ENCODE measurements around the gene AHDC1. TPM values are rescaled to one million over a fixed set of nuclear protein-coding genes. Genes with fewer than 3 reads are reported as not detected.

AHDC1 gene
- total and polyA plus RNA-seq, 9 of the 15 experiments (the other 6 are each of a cell fraction or from before 2014, with no cell fraction given), result 0.21 to 36.4 (median 4.7) TPM

Small RNA genes lying within 50 kb of the gene (small RNA-seq; reads per million reads assigned to genes)
- gene AL031729.1, result not detected

Other genes with a start within 250 kb of the AHDC1 start
Only the 7 nearest of the 10 such genes appear.
- 0.29 and 0.45 TPM in 2 replicates for gene CD164L2, start 220.8 kb downstream of the AHDC1 start, total RNA-seq (2014; rRNA removed)
- 0.18 TPM in 1 of 2 replicates, not detected in the other for gene CD164L2, start 220.8 kb downstream of the AHDC1 start, total RNA-seq (2014; rRNA removed; fragmentation: Illumina TruSeq; extraction: Trizol)
- gene CD164L2, start 220.8 kb downstream of the AHDC1 start, total RNA-seq (2015; rRNA removed; fragmentation: Illumina TruSeq; extraction: Trizol), result 0.14 and 0.19 TPM in 2 replicates
- 0.49 and 0.72 TPM in 2 replicates for gene CD164L2, start 220.8 kb downstream of the AHDC1 start, total RNA-seq (2021)
- gene CD164L2, start 220.8 kb downstream of the AHDC1 start, polyA plus RNA-seq (2011; rRNA removed), result 0.92 and 2.8 TPM in 2 replicates
- gene CD164L2, start 220.8 kb downstream of the AHDC1 start, polyA plus RNA-seq (2014; fragmentation: Illumina TruSeq; extraction: Trizol), result 0.31 and 0.65 TPM in 2 replicates
- gene CD164L2, start 220.8 kb downstream of the AHDC1 start, polyA plus RNA-seq (2014; fragmentation: Nextera tagmentation; extraction: Ambion mirVana), result under 1 TPM in 1 of 2 experiments, not detected in 1; 0.08 TPM
- gene CD164L2, start 220.8 kb downstream of the AHDC1 start, polyA plus RNA-seq (2014; rRNA removed), result 0.63 and 0.91 TPM in 2 replicates
- 3.7 and 6.2 TPM in 2 replicates for gene GPR3, start 211.5 kb downstream of the AHDC1 start, total RNA-seq (2014; rRNA removed)
- gene GPR3, start 211.5 kb downstream of the AHDC1 start, total RNA-seq (2014; rRNA removed; fragmentation: Illumina TruSeq; extraction: Trizol), result 2.9 and 3.4 TPM in 2 replicates
- 3.5 and 3.7 TPM in 2 replicates for gene GPR3, start 211.5 kb downstream of the AHDC1 start, total RNA-seq (2015; rRNA removed; fragmentation: Illumina TruSeq; extraction: Trizol)
- gene GPR3, start 211.5 kb downstream of the AHDC1 start, total RNA-seq (2021), result 10.9 and 11.0 TPM in 2 replicates
- gene GPR3, start 211.5 kb downstream of the AHDC1 start, polyA plus RNA-seq (2011; rRNA removed), result 8.2 and 19.3 TPM in 2 replicates
- gene GPR3, start 211.5 kb downstream of the AHDC1 start, polyA plus RNA-seq (2014; fragmentation: Illumina TruSeq; extraction: Trizol), result 10.1 and 11.6 TPM in 2 replicates
- under 1 TPM; 0.24 to 0.59 TPM for gene GPR3, start 211.5 kb downstream of the AHDC1 start, polyA plus RNA-seq (2014; fragmentation: Nextera tagmentation; extraction: Ambion mirVana)
- gene GPR3, start 211.5 kb downstream of the AHDC1 start, polyA plus RNA-seq (2014; rRNA removed), result 11.5 and 14.9 TPM in 2 replicates
- 21.3 and 29.6 TPM in 2 replicates for gene WASF2, start 114.0 kb downstream of the AHDC1 start, total RNA-seq (2014; rRNA removed)
- gene WASF2, start 114.0 kb downstream of the AHDC1 start, total RNA-seq (2014; rRNA removed; fragmentation: Illumina TruSeq; extraction: Trizol), result 31.2 and 40.7 TPM in 2 replicates
- gene WASF2, start 114.0 kb downstream of the AHDC1 start, total RNA-seq (2015; rRNA removed; fragmentation: Illumina TruSeq; extraction: Trizol), result 26.1 and 29.2 TPM in 2 replicates
- 139 and 163 TPM in 2 replicates for gene WASF2, start 114.0 kb downstream of the AHDC1 start, total RNA-seq (2021)
- 41.5 and 104 TPM in 2 replicates for gene WASF2, start 114.0 kb downstream of the AHDC1 start, polyA plus RNA-seq (2011; rRNA removed)
- 109 and 115 TPM in 2 replicates for gene WASF2, start 114.0 kb downstream of the AHDC1 start, polyA plus RNA-seq (2014; fragmentation: Illumina TruSeq; extraction: Trizol)
- 1 to 10 TPM; 8.2 to 9.7 TPM for gene WASF2, start 114.0 kb downstream of the AHDC1 start, polyA plus RNA-seq (2014; fragmentation: Nextera tagmentation; extraction: Ambion mirVana)
- gene WASF2, start 114.0 kb downstream of the AHDC1 start, polyA plus RNA-seq (2014; rRNA removed), result 51.3 and 56.8 TPM in 2 replicates
- not detected in 2 replicates for gene FGR, start 31.0 kb upstream of the AHDC1 start, total RNA-seq (2014; rRNA removed)
- gene FGR, start 31.0 kb upstream of the AHDC1 start, total RNA-seq (2014; rRNA removed; fragmentation: Illumina TruSeq; extraction: Trizol), result not detected in 2 replicates
- not detected in 2 replicates for gene FGR, start 31.0 kb upstream of the AHDC1 start, total RNA-seq (2015; rRNA removed; fragmentation: Illumina TruSeq; extraction: Trizol)
- gene FGR, start 31.0 kb upstream of the AHDC1 start, total RNA-seq (2021), result 0.11 and 0.38 TPM in 2 replicates
- gene FGR, start 31.0 kb upstream of the AHDC1 start, polyA plus RNA-seq (2011; rRNA removed), result 0.04 TPM in 1 of 2 replicates, not detected in the other
- not detected in 2 replicates for gene FGR, start 31.0 kb upstream of the AHDC1 start, polyA plus RNA-seq (2014; fragmentation: Illumina TruSeq; extraction: Trizol)
- not detected for gene FGR, start 31.0 kb upstream of the AHDC1 start, polyA plus RNA-seq (2014; fragmentation: Nextera tagmentation; extraction: Ambion mirVana)
- not detected in 2 replicates for gene FGR, start 31.0 kb upstream of the AHDC1 start, polyA plus RNA-seq (2014; rRNA removed)
- 4.5 and 4.7 TPM in 2 replicates for gene IFI6, start 68.0 kb upstream of the AHDC1 start, total RNA-seq (2014; rRNA removed)
- 0.99 and 1.0 TPM in 2 replicates for gene IFI6, start 68.0 kb upstream of the AHDC1 start, total RNA-seq (2014; rRNA removed; fragmentation: Illumina TruSeq; extraction: Trizol)
- 1.6 and 2.2 TPM in 2 replicates for gene IFI6, start 68.0 kb upstream of the AHDC1 start, total RNA-seq (2015; rRNA removed; fragmentation: Illumina TruSeq; extraction: Trizol)
- gene IFI6, start 68.0 kb upstream of the AHDC1 start, total RNA-seq (2021), result 3.8 and 5.0 TPM in 2 replicates
- gene IFI6, start 68.0 kb upstream of the AHDC1 start, polyA plus RNA-seq (2011; rRNA removed), result 2.0 and 2.7 TPM in 2 replicates
- gene IFI6, start 68.0 kb upstream of the AHDC1 start, polyA plus RNA-seq (2014; fragmentation: Illumina TruSeq; extraction: Trizol), result 2.4 and 2.9 TPM in 2 replicates
- gene IFI6, start 68.0 kb upstream of the AHDC1 start, polyA plus RNA-seq (2014; fragmentation: Nextera tagmentation; extraction: Ambion mirVana), result under 1 TPM; 0.17 to 0.76 TPM
- 4.0 and 4.4 TPM in 2 replicates for gene IFI6, start 68.0 kb upstream of the AHDC1 start, polyA plus RNA-seq (2014; rRNA removed)
- gene FAM76A, start 121.8 kb upstream of the AHDC1 start, total RNA-seq (2014; rRNA removed), result 14.3 and 14.6 TPM in 2 replicates
- gene FAM76A, start 121.8 kb upstream of the AHDC1 start, total RNA-seq (2014; rRNA removed; fragmentation: Illumina TruSeq; extraction: Trizol), result 13.0 and 16.4 TPM in 2 replicates
- 11.9 and 13.1 TPM in 2 replicates for gene FAM76A, start 121.8 kb upstream of the AHDC1 start, total RNA-seq (2015; rRNA removed; fragmentation: Illumina TruSeq; extraction: Trizol)
- gene FAM76A, start 121.8 kb upstream of the AHDC1 start, total RNA-seq (2021), result 10.8 and 12.4 TPM in 2 replicates
- gene FAM76A, start 121.8 kb upstream of the AHDC1 start, polyA plus RNA-seq (2011; rRNA removed), result 9.7 and 11.0 TPM in 2 replicates
- 7.8 and 11.3 TPM in 2 replicates for gene FAM76A, start 121.8 kb upstream of the AHDC1 start, polyA plus RNA-seq (2014; fragmentation: Illumina TruSeq; extraction: Trizol)
- gene FAM76A, start 121.8 kb upstream of the AHDC1 start, polyA plus RNA-seq (2014; fragmentation: Nextera tagmentation; extraction: Ambion mirVana), result 10 to 100 TPM in 1 of 2 experiments, 1 to 10 TPM in 1; 9.5 to 14.6 TPM
- gene FAM76A, start 121.8 kb upstream of the AHDC1 start, polyA plus RNA-seq (2014; rRNA removed), result 11.4 and 13.6 TPM in 2 replicates
- 18.2 and 27.2 TPM in 2 replicates for gene STX12, start 169.1 kb upstream of the AHDC1 start, total RNA-seq (2014; rRNA removed)
- 27.1 and 31.5 TPM in 2 replicates for gene STX12, start 169.1 kb upstream of the AHDC1 start, total RNA-seq (2014; rRNA removed; fragmentation: Illumina TruSeq; extraction: Trizol)
- 24.7 and 25.7 TPM in 2 replicates for gene STX12, start 169.1 kb upstream of the AHDC1 start, total RNA-seq (2015; rRNA removed; fragmentation: Illumina TruSeq; extraction: Trizol)
- 23.1 and 23.8 TPM in 2 replicates for gene STX12, start 169.1 kb upstream of the AHDC1 start, total RNA-seq (2021)
- 18.4 and 24.4 TPM in 2 replicates for gene STX12, start 169.1 kb upstream of the AHDC1 start, polyA plus RNA-seq (2011; rRNA removed)
- gene STX12, start 169.1 kb upstream of the AHDC1 start, polyA plus RNA-seq (2014; fragmentation: Illumina TruSeq; extraction: Trizol), result 26.9 and 31.3 TPM in 2 replicates
- 10 to 100 TPM; 23.1 to 27.4 TPM for gene STX12, start 169.1 kb upstream of the AHDC1 start, polyA plus RNA-seq (2014; fragmentation: Nextera tagmentation; extraction: Ambion mirVana)
- gene STX12, start 169.1 kb upstream of the AHDC1 start, polyA plus RNA-seq (2014; rRNA removed), result 16.9 and 18.6 TPM in 2 replicates

Data from K562 (cell line).